ENCODE results near the gene PLD6.

DNA sequence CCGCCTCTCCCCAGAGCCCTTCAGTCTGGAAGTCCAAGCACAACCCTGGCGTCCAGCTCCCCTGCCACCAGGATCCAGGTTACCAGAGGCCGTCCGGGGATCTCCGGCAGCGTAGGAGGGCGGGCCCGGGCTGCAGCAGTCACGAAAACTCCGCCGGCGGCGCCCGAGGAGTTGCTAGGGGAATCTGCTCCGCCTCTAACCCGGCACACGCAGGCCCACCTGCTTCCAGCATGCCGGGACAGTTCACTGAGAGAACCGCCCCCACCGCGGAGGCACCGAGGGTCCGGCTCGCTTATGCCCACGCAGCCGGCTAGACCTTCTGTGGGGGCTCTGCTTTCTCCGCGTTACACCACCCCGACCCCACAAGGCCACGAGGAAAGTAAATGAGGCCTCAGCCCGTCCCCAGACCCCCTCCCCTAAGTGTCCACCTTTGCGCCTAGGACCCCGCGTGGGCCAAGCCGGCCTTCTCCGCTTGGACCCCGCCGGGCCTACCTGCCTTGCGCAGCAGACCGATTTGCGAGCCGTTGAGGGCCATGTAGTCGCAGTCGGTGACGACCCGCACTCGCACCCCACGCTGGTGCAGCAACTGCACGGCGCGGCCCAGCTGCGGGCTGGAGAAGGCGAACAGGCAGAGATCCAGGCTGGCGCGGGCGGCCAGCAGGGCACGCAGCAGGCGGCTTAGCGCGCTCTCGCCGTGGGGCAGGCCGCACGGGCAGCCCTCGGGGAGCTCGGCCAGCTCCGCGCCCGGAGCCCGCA is 587 bp downstream of the PLD6 start:
- TF ChIP-seq TAF1 (IDR thresholded peaks at IDR 0.05; ENCODE audit: low read depth, low read length) (peak; percentile 42; the same call in 1 of the 2 replicates), POLR2A (IDR thresholded peaks at IDR 0.05; ENCODE audit: low read depth, low read length) (no peak), POLR2AphosphoS5 (IDR thresholded peaks at IDR 0.05; ENCODE audit: low read depth, low read length) (peak; percentile 39; the same call in 1 of the 2 replicates), SPI1 (IDR thresholded peaks at IDR 0.05; ENCODE audit: low read depth, low read length) (no peak), POU2F2 (IDR thresholded peaks at IDR 0.05; ENCODE audit: low read depth, low read length) (no peak)
